Neural cell (in vitro differentiated cells): ENCODE measurements around the gene EDAR. TPM values are rescaled to one million over a fixed set of nuclear protein-coding genes. Genes with fewer than 3 reads are reported as not detected.

Source experiments
- H2AFZ ChIP-seq: fragments of 200-600, 300-800 bp; sonication (generic), shearing (Covaris generic); 2 replicates; pipeline ENCODE4 v1.6.0; 2014; ENCODE audit warnings: low read depth, mild to moderate bottlenecking, antibody characterized with exemption, low read length, moderate library complexity
- H3F3A ChIP-seq: fragments of 200-600 bp; shearing (Covaris generic); 2 replicates; pipeline ENCODE4 v1.6.1; 2016; ENCODE audit warnings: mild to moderate bottlenecking, moderate library complexity, mixed read lengths, antibody characterized with exemption, low read length; ENCODE audit not compliant: insufficient read depth, poor library complexity, severe bottlenecking
- H3K27ac ChIP-seq: fragments of 200-600, 300-800 bp; sonication (generic), shearing (Covaris generic); 2 replicates; pipeline ENCODE4 v1.5.1; 2014; ENCODE audit warnings: mild to moderate bottlenecking, low read length, moderate library complexity
- H3K27me3 ChIP-seq: fragments of 300-800, 200-600 bp; sonication (generic), shearing (Covaris generic); 2 replicates; pipeline ENCODE4 v1.6.0; 2014; ENCODE audit warnings: mild to moderate bottlenecking, low read depth, low read length, moderate library complexity; ENCODE audit not compliant: insufficient read depth
- H3K36me3 ChIP-seq: fragments of 300-800, 200-600 bp; sonication (generic), shearing (Covaris generic); 2 replicates; pipeline ENCODE4 v1.5.1; 2014; ENCODE audit warnings: mild to moderate bottlenecking, antibody characterized with exemption, low read length, moderate library complexity; ENCODE audit not compliant: insufficient read depth
- H3K4me2 ChIP-seq: fragments of 300-800, 200-600 bp; sonication (generic), shearing (Covaris generic); 2 replicates; pipeline ENCODE4 v1.6.0; 2014; ENCODE audit warnings: mild to moderate bottlenecking, low read length
- H3K4me3 ChIP-seq: fragments of 300-800, 200-600 bp; sonication (generic), shearing (Covaris generic); 2 replicates; pipeline ENCODE4 v1.5.1; 2014; ENCODE audit warnings: mild to moderate bottlenecking, low read length, moderate library complexity
- H3K79me2 ChIP-seq: fragments of 200-600 bp; shearing (Covaris generic); replicated peaks from 2 replicates; pipeline ENCODE4 v1.6.0; 2014; ENCODE audit warnings: mild to moderate bottlenecking, low read length, moderate library complexity; ENCODE audit not compliant: insufficient read depth
- H3K9ac ChIP-seq: fragments of 300-800, 200-600 bp; sonication (generic), shearing (Covaris generic); 2 replicates; pipeline ENCODE4 v1.6.1; 2016; ENCODE audit warnings: mild to moderate bottlenecking, low read length, mixed read lengths
- H3K9me2 ChIP-seq: fragments of 200-600 bp; shearing (Covaris generic); 2 replicates; pipeline ENCODE4 v1.6.1; 2016; ENCODE audit warnings: mild to moderate bottlenecking, low read length, mixed read lengths; ENCODE audit not compliant: insufficient read depth
- H3K9me3 ChIP-seq: fragments of 200-600, 300-800 bp; sonication (generic), shearing (Covaris generic); 2 replicates; pipeline ENCODE4 v1.6.1; 2016; ENCODE audit warnings: mild to moderate bottlenecking, mixed run types, low read length, moderate library complexity, mixed read lengths
- H4K20me1 ChIP-seq: fragments of 200-600 bp; shearing (Covaris generic); 2 replicates; pipeline ENCODE4 v1.6.1; 2016; ENCODE audit warnings: mild to moderate bottlenecking, mixed run types; ENCODE audit not compliant: insufficient read depth
- CTCF ChIP-seq: fragments of 450-650 bp; IDR thresholded peaks from 2 replicates; pipeline ENCODE4 v1.5.1; 2014; ENCODE audit warnings: antibody characterized with exemption, mild to moderate bottlenecking, moderate library complexity; ENCODE audit not compliant: poor library complexity, severe bottlenecking
- EP300 ChIP-seq: fragments of 450-650 bp; conservative IDR thresholded peaks from 2 replicates; pipeline ENCODE4 v1.6.1; 2014; ENCODE audit warnings: antibody characterized with exemption, mild to moderate bottlenecking, moderate library complexity; ENCODE audit not compliant: poor library complexity, severe bottlenecking
- EZH2 ChIP-seq: fragments of 200-600, 300-800 bp; shearing (Covaris generic), sonication (generic); IDR thresholded peaks from 2 replicates; pipeline ENCODE4 v1.6.1; 2014; ENCODE audit warnings: antibody characterized with exemption, low read length, borderline replicate concordance, mild to moderate bottlenecking; ENCODE audit not compliant: insufficient read depth, poor library complexity, severe bottlenecking
- MXI1 ChIP-seq: fragments of 450-650 bp; conservative IDR thresholded peaks from 2 replicates; pipeline ENCODE4 v1.6.1; 2014; ENCODE audit warnings: antibody characterized with exemption, mild to moderate bottlenecking; ENCODE audit not compliant: poor library complexity, severe bottlenecking
- POLR2AphosphoS5 ChIP-seq: IDR thresholded peaks from 2 replicates; pipeline ENCODE4 v1.6.1; 2012
- RAD21 ChIP-seq: fragments of 450-650 bp; conservative IDR thresholded peaks from 2 replicates; pipeline ENCODE4 v1.6.1; 2014; ENCODE audit warnings: antibody characterized with exemption, mild to moderate bottlenecking, moderate library complexity
- REST ChIP-seq: IDR thresholded peaks from 2 replicates; pipeline ENCODE4 v1.6.1; 2012; ENCODE audit warnings: borderline replicate concordance
- SMC3 ChIP-seq: fragments of 450-650 bp; conservative IDR thresholded peaks from 2 replicates; pipeline ENCODE4 v1.6.1; 2014; ENCODE audit warnings: antibody characterized with exemption, mild to moderate bottlenecking, moderate library complexity; ENCODE audit not compliant: poor library complexity
- TAF1 ChIP-seq: IDR thresholded peaks from 2 replicates; pipeline ENCODE4 v1.6.1; 2012; ENCODE audit warnings: low read depth
- polyA plus RNA-seq: library from polyadenylated mRNA; depleted of rRNA; stranded (reverse); fragments of >200 nt; gene quantifications from 2 replicates; pipeline ENCODE4 v1.2.3, GENCODE V29; 2014

The EDAR gene
- polyA plus RNA-seq, 1 donor from 2014 or later = not detected

GRCh38 chr2:108938077-108938710 is 50.8 kb downstream of the EDAR start:
- Histone ChIP-seq H3F3A (no peaks in the 10 kb centered on the region), H3K79me2 (no peaks in the 10 kb centered on the region), H4K20me1 (no peaks in the 10 kb centered on the region), H3K9me2 (no peaks in the 10 kb centered on the region), H3K9me3 (no peaks in the 10 kb centered on the region), H3K27me3 (no peaks in the 10 kb centered on the region), H3K27ac (no peak overlapping the region), H3K4me3 (no peak overlapping the region), H3K9ac (no peak overlapping the region), H2AFZ (no peak overlapping the region), H3K36me3 (no peaks in the 10 kb centered on the region), H3K4me2 (no peak overlapping the region)
- TF ChIP-seq RAD21 (no peak), MXI1 (no peak), REST (no peak), TAF1 (no peak), EZH2 (no peak), SMC3 (no peak), CTCF (no peak), POLR2AphosphoS5 (no peak), EP300 (no peak)

- Histone ChIP-seq H3K9me2 (no peaks in the 10 kb centered on the region), H4K20me1 (no peaks in the 10 kb centered on the region), H3K27me3 (no peaks in the 10 kb centered on the region), H2AFZ (no peak overlapping the region), H3K36me3 (no peaks in the 10 kb centered on the region), H3K9ac (no peak overlapping the region), H3K4me2 (no peak overlapping the region), H3F3A (no peaks in the 10 kb centered on the region), H3K27ac (no peak overlapping the region), H3K4me3 (no peak overlapping the region), H3K79me2 (no peaks in the 10 kb centered on the region), H3K9me3 (no peaks in the 10 kb centered on the region)
- TF ChIP-seq RAD21 = no peak
- TF ChIP-seq CTCF = no peak
- TF ChIP-seq EZH2 = no peak
Measured at GRCh38 chr2:108937367-108938017, 51.5 kb downstream of the EDAR start.
